HepG2 (cell line): ENCODE results near the gene ACADVL. TPM values are rescaled to one million over a fixed set of nuclear protein-coding genes. Genes with fewer than 3 reads are reported as not detected.
A peak's percentile ranks its signal among the peaks of the same experiment; 100 is the strongest.

ENCODE experiments used
- ATF2 ChIP-seq: sonication (generic); formaldehyde crosslinking; IDR thresholded peaks from 2 replicates; pipeline ENCODE4 v1.4.0; 2020; ENCODE audit warnings: missing genetic modification reagents
- MED1 ChIP-seq: sonication (generic); formaldehyde crosslinking; IDR thresholded peaks from 2 replicates; pipeline ENCODE4 v1.4.0; 2020; ENCODE audit warnings: missing genetic modification reagents
- POLR2A ChIP-seq, 2 experiments: IDR thresholded peaks; 2 replicates each; pipeline ENCODE4 v1.6.1; 2011; ENCODE audit warnings: low read depth in 2 of 2, low read length in 2 of 2, mild to moderate bottlenecking in 1 of 2, moderate library complexity in 1 of 2; ENCODE audit not compliant: insufficient read depth in 1 of 2
- PTBP1 ChIP-seq: fragments of 200-400 bp; formaldehyde crosslinking; IDR thresholded peaks from 2 replicates; pipeline ENCODE4 v1.6.1; 2018; ENCODE audit warnings: low read length, low read depth; ENCODE audit not compliant: poor library complexity, severe bottlenecking
- RBM39 ChIP-seq: fragments of 200-400 bp; formaldehyde crosslinking; IDR thresholded peaks from one replicate; pipeline ENCODE4 v1.6.1; 2018; ENCODE audit warnings: antibody characterized with exemption, mild to moderate bottlenecking, low read depth, low read length; ENCODE audit not compliant: poor library complexity, severe bottlenecking
- SIN3A ChIP-seq: IDR thresholded peaks from 2 replicates; pipeline ENCODE4 v1.6.1; 2011; ENCODE audit warnings: low read depth, mild to moderate bottlenecking, control low read depth, low read length, borderline replicate concordance
- SKI ChIP-seq: fragments of 450-650 bp; IDR thresholded peaks from one replicate; pipeline ENCODE4 v1.6.1; 2018; ENCODE audit warnings: mild to moderate bottlenecking; ENCODE audit not compliant: partially characterized antibody
- SNAPC5 ChIP-seq: sonication (generic); formaldehyde crosslinking; IDR thresholded peaks from 2 replicates; pipeline ENCODE4 v1.8.1; 2023; ENCODE audit warnings: mild to moderate bottlenecking, missing genetic modification reagents, borderline replicate concordance
- SUZ12 ChIP-seq: fragments of 150-350 bp; IDR thresholded peaks from 2 replicates; pipeline ENCODE4 v1.6.1; 2014; ENCODE audit warnings: low read depth, low read length
- ZBTB21 ChIP-seq: sonication (generic); formaldehyde crosslinking; IDR thresholded peaks from 2 replicates; pipeline ENCODE4 v1.4.0; 2020; ENCODE audit warnings: missing genetic modification reagents
- ZNF333 ChIP-seq: sonication (generic); formaldehyde crosslinking; IDR thresholded peaks from 2 replicates; pipeline ENCODE4 v1.4.0; 2020; ENCODE audit warnings: mild to moderate bottlenecking, missing genetic modification reagents, borderline replicate concordance
- ZNF432 ChIP-seq: sonication (generic); formaldehyde crosslinking; IDR thresholded peaks from 2 replicates; pipeline ENCODE4 v1.5.0; 2020; ENCODE audit warnings: missing genetic modification reagents, mild to moderate bottlenecking, borderline replicate concordance
- ZNF564 ChIP-seq: sonication (generic); formaldehyde crosslinking; IDR thresholded peaks from 2 replicates; pipeline ENCODE4 v1.8.1; 2023; ENCODE audit warnings: mild to moderate bottlenecking, missing genetic modification reagents
- ZNF720 ChIP-seq: sonication (generic); formaldehyde crosslinking; IDR thresholded peaks from 2 replicates; pipeline ENCODE4 v1.4.0; 2020; ENCODE audit warnings: missing genetic modification reagents
- polyA plus RNA-seq, 8 experiments: library from polyadenylated mRNA; depleted of rRNA in 3 of 8; stranded (reverse) in 7 of 8; unstranded in 1 of 8; fragments of >200 nt; fragmentation: Illumina TruSeq in 4 of 8; extraction: Trizol in 4 of 8; gene quantifications; 2 replicates each; pipeline versions ENCODE4 v1.2.1 to v1.2.3, GENCODE V29; 2011 to 2016; ENCODE audit warnings: low read depth in 4 of 8, missing spikeins in 1 of 8, mixed read lengths in 1 of 8; ENCODE audit not compliant: insufficient read depth in 1 of 8
- total RNA-seq, 5 experiments: library from RNA; depleted of rRNA; stranded (reverse); fragments of >200 nt; fragmentation: Illumina TruSeq; extraction: Trizol; gene quantifications; 2 replicates each; pipeline ENCODE4 v1.2.3, GENCODE V29; 2016; ENCODE audit warnings: low read depth in 1 of 5
- TF ChIP-seq, protein P1 (sequence below): sonication (generic); formaldehyde crosslinking; IDR thresholded peaks from 2 replicates; pipeline ENCODE4 v1.4.0; 2020; ENCODE audit warnings: mild to moderate bottlenecking, missing genetic modification reagents
- TF ChIP-seq, protein P2 (sequence below): sonication (generic); formaldehyde crosslinking; IDR thresholded peaks from 2 replicates; pipeline ENCODE4 v1.5.1; 2020; ENCODE audit warnings: mild to moderate bottlenecking, missing genetic modification reagents, moderate library complexity
- TF ChIP-seq, protein P3 (sequence below): sonication (generic); formaldehyde crosslinking; IDR thresholded peaks from 2 replicates; pipeline ENCODE4 v1.4.0; 2020; ENCODE audit warnings: mild to moderate bottlenecking, missing genetic modification reagents
- TF ChIP-seq, protein P4 (sequence below): sonication (generic); formaldehyde crosslinking; IDR thresholded peaks from 2 replicates; pipeline ENCODE4 v1.8.1; 2023; ENCODE audit warnings: mild to moderate bottlenecking, missing genetic modification reagents
- TF ChIP-seq, protein P5 (sequence below): sonication (generic); formaldehyde crosslinking; IDR thresholded peaks from 2 replicates; pipeline ENCODE4 v1.5.0; 2020; ENCODE audit warnings: missing genetic modification reagents, mild to moderate bottlenecking, borderline replicate concordance

Gene ACADVL
- total and polyA plus RNA-seq, 2 of the 13 experiments (the other 11 are each of a cell fraction or from before 2014, with no cell fraction given), result 219 to 412 TPM

- TF ChIP-seq, protein P1, sequence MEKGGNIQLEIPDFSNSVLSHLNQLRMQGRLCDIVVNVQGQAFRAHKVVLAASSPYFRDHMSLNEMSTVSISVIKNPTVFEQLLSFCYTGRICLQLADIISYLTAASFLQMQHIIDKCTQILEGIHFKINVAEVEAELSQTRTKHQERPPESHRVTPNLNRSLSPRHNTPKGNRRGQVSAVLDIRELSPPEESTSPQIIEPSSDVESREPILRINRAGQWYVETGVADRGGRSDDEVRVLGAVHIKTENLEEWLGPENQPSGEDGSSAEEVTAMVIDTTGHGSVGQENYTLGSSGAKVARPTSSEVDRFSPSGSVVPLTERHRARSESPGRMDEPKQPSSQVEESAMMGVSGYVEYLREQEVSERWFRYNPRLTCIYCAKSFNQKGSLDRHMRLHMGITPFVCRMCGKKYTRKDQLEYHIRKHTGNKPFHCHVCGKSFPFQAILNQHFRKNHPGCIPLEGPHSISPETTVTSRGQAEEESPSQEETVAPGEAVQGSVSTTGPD (CRISPR knock-in tag), result no peak
- TF ChIP-seq ZNF333 (CRISPR knock-in tag) (no peak), SNAPC5 (CRISPR knock-in tag) (no peak), ZNF564 (CRISPR knock-in tag) (0 out of 2 replicates have a peak, but pooled peaks have one; percentile 16), SIN3A (peak; percentile 41; the same call in 1 of the 2 replicates), ATF2 (CRISPR knock-in tag) (no peak), SUZ12 (no peak), MED1 (0 out of 2 replicates have a peak, but pooled peaks have one; percentile 8), ZNF720 (CRISPR knock-in tag) (no peak), RBM39 (no peak), ZNF432 (CRISPR knock-in tag) (no peak), PTBP1 (no peak), POLR2A (IDR thresholded peaks at IDR 0.05; ENCODE audit: insufficient read depth in 1 of 2, low read depth in 2 of 2, low read length in 2 of 2) (no peak), SKI (no peak), ZBTB21 (CRISPR knock-in tag) (no peak)
- TF ChIP-seq, protein P2, sequence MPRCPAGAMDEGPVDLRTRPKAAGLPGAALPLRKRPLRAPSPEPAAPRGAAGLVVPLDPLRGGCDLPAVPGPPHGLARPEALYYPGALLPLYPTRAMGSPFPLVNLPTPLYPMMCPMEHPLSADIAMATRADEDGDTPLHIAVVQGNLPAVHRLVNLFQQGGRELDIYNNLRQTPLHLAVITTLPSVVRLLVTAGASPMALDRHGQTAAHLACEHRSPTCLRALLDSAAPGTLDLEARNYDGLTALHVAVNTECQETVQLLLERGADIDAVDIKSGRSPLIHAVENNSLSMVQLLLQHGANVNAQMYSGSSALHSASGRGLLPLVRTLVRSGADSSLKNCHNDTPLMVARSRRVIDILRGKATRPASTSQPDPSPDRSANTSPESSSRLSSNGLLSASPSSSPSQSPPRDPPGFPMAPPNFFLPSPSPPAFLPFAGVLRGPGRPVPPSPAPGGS (CRISPR knock-in tag), result no peak
- TF ChIP-seq, protein P3, sequence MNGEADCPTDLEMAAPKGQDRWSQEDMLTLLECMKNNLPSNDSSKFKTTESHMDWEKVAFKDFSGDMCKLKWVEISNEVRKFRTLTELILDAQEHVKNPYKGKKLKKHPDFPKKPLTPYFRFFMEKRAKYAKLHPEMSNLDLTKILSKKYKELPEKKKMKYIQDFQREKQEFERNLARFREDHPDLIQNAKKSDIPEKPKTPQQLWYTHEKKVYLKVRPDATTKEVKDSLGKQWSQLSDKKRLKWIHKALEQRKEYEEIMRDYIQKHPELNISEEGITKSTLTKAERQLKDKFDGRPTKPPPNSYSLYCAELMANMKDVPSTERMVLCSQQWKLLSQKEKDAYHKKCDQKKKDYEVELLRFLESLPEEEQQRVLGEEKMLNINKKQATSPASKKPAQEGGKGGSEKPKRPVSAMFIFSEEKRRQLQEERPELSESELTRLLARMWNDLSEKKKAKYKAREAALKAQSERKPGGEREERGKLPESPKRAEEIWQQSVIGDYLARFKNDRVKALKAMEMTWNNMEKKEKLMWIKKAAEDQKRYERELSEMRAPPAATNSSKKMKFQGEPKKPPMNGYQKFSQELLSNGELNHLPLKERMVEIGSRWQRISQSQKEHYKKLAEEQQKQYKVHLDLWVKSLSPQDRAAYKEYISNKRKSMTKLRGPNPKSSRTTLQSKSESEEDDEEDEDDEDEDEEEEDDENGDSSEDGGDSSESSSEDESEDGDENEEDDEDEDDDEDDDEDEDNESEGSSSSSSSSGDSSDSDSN (CRISPR knock-in tag), result no peak; the same call in 1 of the 2 replicates
- TF ChIP-seq, protein P4, sequence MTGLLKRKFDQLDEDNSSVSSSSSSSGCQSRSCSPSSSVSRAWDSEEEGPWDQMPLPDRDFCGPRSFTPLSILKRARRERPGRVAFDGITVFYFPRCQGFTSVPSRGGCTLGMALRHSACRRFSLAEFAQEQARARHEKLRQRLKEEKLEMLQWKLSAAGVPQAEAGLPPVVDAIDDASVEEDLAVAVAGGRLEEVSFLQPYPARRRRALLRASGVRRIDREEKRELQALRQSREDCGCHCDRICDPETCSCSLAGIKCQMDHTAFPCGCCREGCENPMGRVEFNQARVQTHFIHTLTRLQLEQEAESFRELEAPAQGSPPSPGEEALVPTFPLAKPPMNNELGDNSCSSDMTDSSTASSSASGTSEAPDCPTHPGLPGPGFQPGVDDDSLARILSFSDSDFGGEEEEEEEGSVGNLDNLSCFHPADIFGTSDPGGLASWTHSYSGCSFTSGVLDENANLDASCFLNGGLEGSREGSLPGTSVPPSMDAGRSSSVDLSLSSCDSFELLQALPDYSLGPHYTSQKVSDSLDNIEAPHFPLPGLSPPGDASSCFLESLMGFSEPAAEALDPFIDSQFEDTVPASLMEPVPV (CRISPR knock-in tag), result 0 out of 2 replicates have a peak, but pooled peaks have one; percentile 12
- TF ChIP-seq, protein P5, sequence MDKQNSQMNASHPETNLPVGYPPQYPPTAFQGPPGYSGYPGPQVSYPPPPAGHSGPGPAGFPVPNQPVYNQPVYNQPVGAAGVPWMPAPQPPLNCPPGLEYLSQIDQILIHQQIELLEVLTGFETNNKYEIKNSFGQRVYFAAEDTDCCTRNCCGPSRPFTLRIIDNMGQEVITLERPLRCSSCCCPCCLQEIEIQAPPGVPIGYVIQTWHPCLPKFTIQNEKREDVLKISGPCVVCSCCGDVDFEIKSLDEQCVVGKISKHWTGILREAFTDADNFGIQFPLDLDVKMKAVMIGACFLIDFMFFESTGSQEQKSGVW, result no peak
These were observed 31.2 kb downstream of the ACADVL start (continued) for GRCh38 chr17:7250695-7251627.
